Inflammatory macrophage treated with lipopolysaccharide for 1 hour (primary cell): ENCODE data around the gene BID.
A peak's percentile ranks its signal among the peaks of the same experiment; 100 is the strongest.

Experiments used
- DNase-seq, 2 donors: peaks; one replicate each; pipeline ENCODE4 v3.0.0-alpha.2; 2020 to 2022

Gene BID

DNA sequence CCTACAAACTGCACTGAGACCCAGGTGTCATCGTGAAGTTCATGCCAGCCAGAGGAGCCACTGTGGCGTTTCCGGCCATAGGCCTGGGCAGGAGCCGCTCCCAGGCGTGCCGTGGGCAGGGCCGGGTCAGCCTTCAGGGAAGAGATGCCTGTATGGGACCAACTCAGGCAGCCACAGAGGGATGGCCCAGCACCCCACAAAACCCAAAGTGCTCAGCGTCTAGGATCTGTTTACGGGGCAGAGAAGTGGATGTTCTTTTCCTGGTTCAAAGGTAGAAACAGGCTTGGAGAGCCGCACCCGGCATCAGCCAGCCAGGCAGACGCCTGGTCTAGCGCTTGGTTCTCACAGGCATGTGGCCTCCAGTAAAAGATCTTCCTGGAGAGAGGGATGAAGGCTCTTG, 8.4 kb upstream of the BID start:
- no peak for DNase-seq

GRCh38 chr22:17782158-17782557, 7.9 kb upstream of the BID start:
- no peak for DNase-seq

GRCh38 chr22:17781319-17782031, 7.2 kb upstream of the BID start:
- DNase-seq = peak; percentile 99

- no peak for DNase-seq
These were observed 6.6 kb upstream of the BID start for GRCh38 chr22:17780741-17781318.

DNA sequence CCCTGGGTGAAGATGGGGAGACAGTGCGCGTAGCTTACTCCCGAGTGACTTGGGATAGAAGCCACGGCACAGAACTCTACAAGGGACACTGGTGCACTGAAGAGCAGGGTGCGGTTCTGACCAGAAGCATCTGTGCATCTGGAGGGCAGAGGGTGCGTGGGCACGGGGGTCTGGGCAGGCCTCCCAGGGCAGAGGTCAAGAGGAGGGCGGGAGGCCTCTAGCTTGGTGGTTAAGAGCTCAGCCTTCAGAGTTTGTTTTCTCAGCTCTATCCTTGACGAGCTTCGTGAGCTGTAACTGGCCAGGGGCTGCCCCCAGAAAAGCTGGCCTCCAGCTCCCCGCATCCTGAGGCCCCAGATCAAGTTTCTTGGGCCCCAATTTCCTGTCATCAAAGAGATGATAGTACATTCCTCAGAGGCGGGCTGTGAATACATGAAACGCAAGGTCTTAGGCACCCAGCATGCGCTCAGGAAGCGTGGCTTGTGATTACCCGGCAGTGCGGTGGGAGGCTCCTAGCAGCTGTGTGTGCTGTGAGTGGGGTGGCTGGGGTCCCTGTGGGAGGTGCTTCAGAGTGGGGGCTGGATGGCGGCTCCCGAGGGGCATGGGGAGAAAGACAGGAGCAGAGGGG, 6.0 kb upstream of the BID start:
- DNase-seq = no peak

DNA sequence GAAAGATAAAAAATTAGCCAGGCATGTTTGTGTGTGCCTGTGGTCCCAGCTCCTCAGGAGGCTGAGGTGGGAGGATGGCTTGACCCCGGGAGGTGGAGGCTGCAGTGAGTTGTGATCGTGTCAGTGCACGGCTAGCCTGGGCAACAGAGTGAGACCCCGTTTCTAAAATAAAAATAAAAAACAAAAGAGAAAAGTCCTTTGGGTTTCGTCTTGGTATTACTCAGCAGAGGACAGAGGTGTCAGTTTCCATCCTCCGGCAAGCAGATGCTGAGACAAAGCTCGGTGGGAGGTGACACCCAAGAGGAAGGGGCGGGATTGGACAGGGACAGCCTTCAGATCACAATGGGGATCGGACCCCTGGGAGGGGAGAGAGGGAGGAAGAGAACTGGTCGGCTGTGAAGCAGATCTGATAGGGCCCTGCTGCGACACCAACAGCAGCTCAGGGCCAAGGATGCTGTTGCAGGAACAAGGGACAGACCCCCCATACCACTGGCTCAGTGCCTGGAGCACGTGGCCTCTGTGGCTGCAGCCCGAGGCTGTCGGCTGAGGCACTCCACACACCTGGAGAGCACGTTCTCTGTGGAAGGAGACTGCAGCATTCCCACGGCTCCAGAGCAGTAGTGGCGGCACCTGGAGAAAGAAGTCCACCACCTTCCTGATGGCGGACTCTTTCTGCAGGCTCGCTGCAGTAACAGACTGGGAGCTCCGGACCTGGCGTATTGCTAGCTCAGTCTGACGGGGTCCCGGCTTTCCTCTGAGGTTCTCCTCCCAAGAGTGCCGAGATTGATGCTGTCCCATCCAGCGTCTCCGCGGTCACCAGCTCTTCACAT, 5.2 kb upstream of the BID start:
- no peak for DNase-seq

- no peak for DNase-seq
These were observed 4.2 kb upstream of the BID start for GRCh38 chr22:17778412-17778976.

DNA sequence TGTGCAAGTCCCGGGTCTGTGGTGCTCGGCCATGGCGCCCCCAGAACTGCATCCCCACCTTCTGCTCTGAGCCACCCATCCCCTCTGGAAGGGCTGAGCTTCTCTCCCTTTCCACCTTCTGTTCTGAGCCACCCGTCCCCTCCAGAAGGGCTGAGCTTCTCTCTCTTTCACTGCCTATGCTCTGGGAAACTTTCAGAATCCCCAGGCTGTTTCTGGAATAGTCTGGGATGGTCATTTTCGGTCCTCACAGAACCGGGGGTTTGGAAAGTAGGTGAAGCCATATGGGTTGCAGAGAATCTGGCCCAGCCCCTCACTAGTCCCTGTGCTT, 3.4 kb upstream of the BID start:
- DNase-seq = no peak

GRCh38 chr22:17777005-17777716, 2.9 kb upstream of the BID start:
- peak; percentile 89 to 97 for DNase-seq

DNA sequence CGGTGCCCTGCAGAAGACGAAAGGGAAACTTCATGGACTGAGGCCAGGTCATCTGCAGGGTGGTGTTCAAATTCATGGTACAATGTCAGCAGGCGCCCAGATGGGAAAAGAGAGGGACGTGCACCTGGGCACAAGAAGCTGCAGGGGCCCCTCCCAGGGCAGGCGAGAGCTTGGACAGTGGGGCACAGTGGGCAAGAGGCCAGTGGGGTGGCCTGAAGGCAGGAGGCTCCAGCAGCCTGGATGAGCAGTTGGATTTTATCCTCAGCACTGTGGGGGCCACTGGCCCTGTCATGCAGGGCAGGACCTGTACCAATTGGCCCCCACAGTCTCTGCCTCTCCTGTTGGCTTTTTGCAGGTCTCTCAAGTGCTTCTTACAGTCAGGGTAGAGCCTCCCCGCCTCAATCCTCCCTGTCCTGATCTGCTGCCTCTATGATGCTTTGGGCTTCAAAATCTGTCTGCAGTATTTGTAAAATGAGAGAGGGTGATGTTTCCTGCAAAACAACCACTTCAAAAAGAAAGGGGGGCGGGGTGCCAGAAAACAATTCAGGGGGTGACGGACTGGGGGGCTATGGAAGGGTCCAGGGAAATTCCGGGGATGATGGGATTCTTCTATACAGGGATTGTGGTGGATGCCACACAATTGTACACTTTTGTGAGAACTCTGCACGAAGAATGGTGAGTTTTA, 1.7 kb upstream of the BID start:
- DNase-seq = no peak

- DNase-seq = peak; percentile 24 to 31
These were observed 837 bp upstream of the BID start for GRCh38 chr22:17774926-17775685.

DNA sequence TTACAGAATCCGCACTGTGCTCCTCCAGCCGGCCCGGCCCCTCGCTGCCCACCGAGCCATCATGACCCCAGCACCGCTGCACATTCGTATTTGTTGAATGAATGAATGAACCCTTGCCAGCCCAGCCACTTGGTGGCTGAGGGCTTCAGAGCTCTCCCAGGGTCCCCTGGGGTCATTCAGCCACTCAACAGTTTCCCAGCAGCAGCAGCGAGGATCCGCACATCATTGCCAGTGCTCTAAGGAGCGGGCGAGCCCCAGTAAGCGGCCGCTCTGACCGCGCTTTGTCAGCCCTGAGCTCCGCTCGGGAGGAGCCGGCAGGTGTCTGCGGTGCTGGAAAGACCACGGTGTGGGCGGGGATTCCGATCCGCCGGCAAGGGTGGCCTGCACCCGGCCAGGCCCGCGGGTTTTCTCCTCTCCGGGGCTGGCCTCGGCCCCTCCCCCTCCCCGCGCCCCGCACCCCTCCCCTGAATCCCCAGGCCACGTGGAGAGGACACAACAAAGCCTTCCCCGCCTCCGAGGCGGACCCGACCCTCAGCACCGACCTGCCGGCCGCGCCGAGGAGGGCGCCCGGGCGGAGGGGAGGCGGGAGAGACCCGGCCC, 563 bp downstream of the BID start:
- DNase-seq = peak; percentile 32 to 45

DNA sequence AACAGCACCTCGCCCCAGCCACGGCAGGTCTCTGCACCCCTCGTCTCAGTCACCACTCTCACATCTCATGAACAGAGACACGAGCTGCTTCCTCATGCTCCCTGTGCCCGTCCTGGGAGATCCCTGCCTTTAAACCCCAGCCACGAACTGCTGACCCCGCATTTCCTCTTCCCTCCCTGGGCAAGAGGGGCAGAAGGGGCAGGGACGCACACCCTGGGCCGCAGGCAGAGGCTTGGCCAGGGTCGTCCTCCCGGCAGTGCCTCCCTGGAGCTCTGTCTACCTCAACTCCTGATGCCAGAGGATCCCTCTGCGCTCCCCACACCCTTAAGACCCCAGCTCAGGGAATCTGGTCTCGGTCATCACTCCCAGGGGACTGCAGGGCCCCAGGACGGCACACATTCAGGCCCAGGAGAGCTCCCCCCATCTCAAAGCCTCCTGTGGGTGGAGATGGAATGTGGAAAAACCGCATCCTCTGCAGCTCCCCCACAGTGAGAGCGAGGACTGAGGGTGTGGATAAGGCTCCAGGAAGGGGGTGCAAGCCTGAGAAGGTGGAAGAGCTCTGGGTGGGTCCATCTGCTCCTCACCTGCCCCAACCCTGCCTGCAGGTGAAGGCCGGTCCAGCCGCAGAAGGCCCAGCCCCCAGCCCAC, 1.2 kb downstream of the BID start:
- peak; percentile 45 to 62 for DNase-seq

GRCh38 chr22:17772249-17772957, 1.9 kb downstream of the BID start:
- no peak for DNase-seq

- DNase-seq = peak in 1 of 2 donors; percentile 29
These were observed 3.8 kb downstream of the BID start for GRCh38 chr22:17770180-17771077.

DNA sequence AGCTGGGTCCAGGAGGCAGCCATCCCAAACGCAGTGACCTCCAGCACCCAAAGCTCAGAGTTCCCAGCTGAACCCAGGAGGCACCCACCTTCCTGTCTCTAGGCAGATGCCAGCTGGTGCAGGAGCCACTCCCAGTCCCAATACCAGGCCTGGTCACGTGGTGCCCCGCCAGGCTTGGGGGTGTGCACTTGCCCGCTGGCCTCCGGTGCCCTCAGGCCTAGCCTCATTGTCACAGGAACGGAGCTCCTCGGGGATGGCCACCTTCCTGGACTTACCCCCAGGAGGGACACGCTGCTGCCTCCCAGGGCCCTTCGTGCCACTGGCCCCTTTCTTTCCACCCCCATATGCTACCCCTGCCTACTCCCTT, 4.6 kb downstream of the BID start:
- DNase-seq = no peak

DNA sequence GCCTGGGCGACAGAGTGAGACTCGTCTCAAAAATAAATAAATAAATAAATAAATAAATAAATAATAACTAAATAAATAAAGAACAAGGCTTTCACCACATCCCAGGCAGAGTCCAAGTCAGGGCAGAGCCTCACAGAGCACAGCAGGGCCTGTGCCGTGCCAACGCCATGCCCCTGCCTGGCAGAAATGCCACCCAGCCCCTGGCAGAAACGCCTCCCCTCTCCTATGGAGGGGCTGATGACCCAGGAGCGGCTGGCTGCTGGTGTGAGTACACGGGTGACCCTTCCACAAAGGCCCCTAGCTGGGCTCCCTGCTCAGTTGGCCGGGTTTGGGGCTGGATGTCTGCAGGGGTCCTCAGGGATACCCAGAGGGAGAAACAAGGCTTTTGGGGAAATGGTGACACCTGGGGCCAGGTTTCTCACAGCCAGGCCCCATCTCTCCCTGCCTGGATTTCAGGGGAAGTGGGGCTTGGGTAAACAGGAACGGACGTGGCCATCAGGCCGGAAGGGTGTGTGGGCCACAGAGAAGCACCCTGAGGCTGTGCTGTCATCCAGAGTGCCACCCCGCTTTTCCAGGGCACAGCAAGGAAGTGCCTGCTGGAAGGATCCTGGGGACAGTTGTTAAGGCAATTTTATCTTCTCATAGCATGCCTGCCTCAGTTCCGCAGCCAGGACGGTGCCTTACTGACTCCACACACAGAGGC, 5.1 kb downstream of the BID start:
- DNase-seq = peak; percentile 61 to 79
